Cardiac muscle cell (in vitro differentiated cells and primary cell): ENCODE results near the gene PIK3R2. TPM values are rescaled to one million over a fixed set of nuclear protein-coding genes. Genes with fewer than 3 reads are reported as not detected.

Experiments
- DNase-seq, 2 donors: peaks; one replicate each; pipeline versions ENCODE4 v3.0.0 to v3.0.0-alpha.2; 2010 to 2017; ENCODE audit warnings: low read depth in 1 of 2, low spot score in 1 of 2
- H3K27ac ChIP-seq: fragments of 200-600 bp; sonication (generic); 2 replicates; pipeline ENCODE4 v1.5.1; 2016
- H3K27me3 ChIP-seq: fragments of 200-600 bp; sonication (generic); 2 replicates; pipeline ENCODE4 v1.6.0; 2016; ENCODE audit warnings: control low read depth
- H3K36me3 ChIP-seq: fragments of 200-600 bp; sonication (generic); 2 replicates; pipeline ENCODE4 v1.5.1; 2016; ENCODE audit warnings: control low read depth
- H3K4me1 ChIP-seq: fragments of 200-600 bp; sonication (generic); 2 replicates; pipeline ENCODE4 v1.8.1; 2017; ENCODE audit warnings: low read depth, mild to moderate bottlenecking, mixed run types
- H3K4me3 ChIP-seq: fragments of 200-600 bp; sonication (generic); 2 replicates; pipeline ENCODE4 v1.5.1; 2016; ENCODE audit warnings: mild to moderate bottlenecking
- H3K9me3 ChIP-seq: fragments of 200-600 bp; sonication (generic); 2 replicates; pipeline ENCODE4 v1.5.1; 2017; ENCODE audit warnings: low read depth, mild to moderate bottlenecking, control low read depth
- CTCF ChIP-seq: IDR thresholded peaks from 2 replicates; pipeline ENCODE4 v1.5.1; 2012; ENCODE audit warnings: low read depth, mild to moderate bottlenecking, low read length
- polyA plus RNA-seq: library from polyadenylated mRNA; unstranded; fragments of >200 nt; fragmentation: Nextera tagmentation; extraction: Ambion mirVana; gene quantifications from 2 replicates; pipeline ENCODE4 v1.2.1, GENCODE V29; 2016
- total RNA-seq: library from RNA; depleted of rRNA; stranded (reverse); fragments of >200 nt; gene quantifications from 2 replicates; pipeline ENCODE4 v1.2.3, GENCODE V29; 2016

Gene PIK3R2
- total and polyA plus RNA-seq, 2 experiments from 2014 or later: 53.8 to 64.7 TPM

- H3K4me3 ChIP-seq: no peak overlapping the region
- H3K27ac ChIP-seq: no peak overlapping the region
- H3K4me1 ChIP-seq: peaks cover 7% of the 10 kb centered on the region
Observed at GRCh38 chr19:18171605-18172327, 18.8 kb downstream of the PIK3R2 start.

DNA sequence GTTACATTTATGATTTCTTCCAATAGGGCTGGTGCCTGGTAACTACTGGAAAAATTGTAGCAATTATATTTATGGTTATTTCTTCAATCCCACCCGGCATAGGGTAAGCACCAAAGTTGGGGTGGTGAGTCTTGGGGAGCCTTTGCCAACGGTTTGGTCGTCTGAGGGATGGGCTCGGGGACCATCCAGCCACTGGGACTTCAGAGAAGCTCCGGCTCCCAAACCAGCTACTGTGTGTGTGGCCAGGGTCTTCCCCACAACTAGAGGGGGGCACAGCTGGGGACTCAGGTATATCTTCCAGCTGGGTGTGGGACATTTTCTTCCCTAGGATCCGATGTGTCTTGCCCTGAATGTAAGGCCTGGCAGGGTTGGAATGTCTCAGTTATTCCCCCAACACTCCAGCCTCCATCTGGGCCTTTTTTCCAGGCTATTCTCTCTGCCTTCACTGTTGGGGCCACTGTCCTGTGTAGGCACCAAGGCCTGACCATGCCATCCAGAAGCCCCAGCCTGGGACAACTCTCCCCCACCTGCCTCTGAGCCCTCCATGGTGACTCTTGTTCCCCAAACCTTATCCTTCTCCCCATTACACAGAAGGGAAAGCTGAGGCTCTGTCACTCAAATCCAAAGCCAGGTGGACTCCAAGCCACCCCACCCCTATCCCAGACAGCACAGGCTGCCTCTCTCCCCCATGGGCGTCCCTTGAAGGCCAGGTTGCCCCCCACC lies 19.5 kb downstream of the PIK3R2 start:
- no peak for TF ChIP-seq CTCF
- Histone ChIP-seq H3K9me3 (no peaks in the 10 kb centered on the region), H3K36me3 (no peaks in the 10 kb centered on the region), H3K4me3 (no peak overlapping the region), H3K4me1 (peaks cover 7% of the 10 kb centered on the region), H3K27ac (no peak overlapping the region), H3K27me3 (peaks cover 18% of the 10 kb centered on the region)
- no peak for DNase-seq

More at GRCh38 chr19:18171605-18172327, 18.8 kb downstream of the PIK3R2 start:
- no peak for TF ChIP-seq CTCF
- no peak for DNase-seq
- Histone ChIP-seq H3K27me3 (peaks cover 18% of the 10 kb centered on the region), H3K9me3 (no peaks in the 10 kb centered on the region), H3K36me3 (peaks cover 7% of the 10 kb centered on the region)

DNA sequence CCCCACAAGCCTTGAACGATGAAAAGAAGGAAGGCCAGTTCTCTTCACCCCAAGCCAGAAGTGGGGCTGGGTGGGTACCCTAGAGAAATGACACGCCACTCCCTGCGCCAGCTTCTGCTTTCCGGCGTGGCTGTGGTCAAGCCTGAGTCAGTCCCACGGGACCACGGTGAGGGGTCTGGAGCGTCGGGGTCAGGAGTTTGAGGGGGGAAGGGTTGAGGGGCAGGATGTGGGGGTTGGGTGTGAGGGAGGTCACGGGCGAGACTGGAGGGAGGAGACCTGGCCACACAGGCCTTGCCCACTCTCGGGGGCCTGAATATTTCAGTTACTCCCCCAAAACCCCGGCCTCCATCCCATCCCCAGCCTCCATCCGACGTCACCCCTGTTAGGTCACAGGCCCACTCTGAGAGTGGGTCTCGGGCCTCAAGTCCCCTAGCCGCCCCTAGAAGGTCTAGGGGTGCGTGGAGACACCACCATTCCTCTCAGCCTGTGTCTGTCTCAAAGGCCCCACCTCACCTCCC lies 20.1 kb downstream of the PIK3R2 start:
- no peak overlapping the region for H3K4me3 ChIP-seq
- H3K27me3 ChIP-seq: peaks cover 18% of the 10 kb centered on the region
- no peak for TF ChIP-seq CTCF
- H3K27ac ChIP-seq: no peak overlapping the region
- H3K36me3 ChIP-seq: no peaks in the 10 kb centered on the region
- DNase-seq: peak in 1 of 2 donors; percentile 56
- H3K4me1 ChIP-seq: peaks cover 7% of the 10 kb centered on the region
- H3K9me3 ChIP-seq: no peaks in the 10 kb centered on the region

GRCh38 chr19:18173572-18174288 lies 20.8 kb downstream of the PIK3R2 start, which contains the start of gene IFI30:
Gene IFI30, plus strand, starts transcription at chr19:18173813. Its CDS starts 29 bp downstream, at chr19:18173842.
- peak; percentile 56 to 58 for DNase-seq
- Histone ChIP-seq H3K9me3 (no peaks in the 10 kb centered on the region), H3K27me3 (peaks cover 18% of the 10 kb centered on the region), H3K4me1 (peaks cover 7% of the 10 kb centered on the region), H3K36me3 (no peaks in the 10 kb centered on the region), H3K27ac (no peak within 1 kb of the TSS), H3K4me3 (peak within 1 kb of the TSS; percentile 21)
- TF ChIP-seq CTCF: no peak

GRCh38 chr19:18174983-18175382 lies 22.0 kb downstream of the PIK3R2 start:
- Histone ChIP-seq H3K27ac (no peak overlapping the region), H3K36me3 (no peaks in the 10 kb centered on the region), H3K4me1 (peaks cover 7% of the 10 kb centered on the region), H3K27me3 (peaks cover 18% of the 10 kb centered on the region), H3K4me3 (no peak overlapping the region), H3K9me3 (no peaks in the 10 kb centered on the region)
- no peak for TF ChIP-seq CTCF
- no peak for DNase-seq
